Measurements from ENCODE around the gene PSG11.
"Not testable (repeated sequence)": the region's sequence is repeated elsewhere in the genome, so short reads cannot be mapped to it uniquely, and the experiment has no call there.

DNA sequence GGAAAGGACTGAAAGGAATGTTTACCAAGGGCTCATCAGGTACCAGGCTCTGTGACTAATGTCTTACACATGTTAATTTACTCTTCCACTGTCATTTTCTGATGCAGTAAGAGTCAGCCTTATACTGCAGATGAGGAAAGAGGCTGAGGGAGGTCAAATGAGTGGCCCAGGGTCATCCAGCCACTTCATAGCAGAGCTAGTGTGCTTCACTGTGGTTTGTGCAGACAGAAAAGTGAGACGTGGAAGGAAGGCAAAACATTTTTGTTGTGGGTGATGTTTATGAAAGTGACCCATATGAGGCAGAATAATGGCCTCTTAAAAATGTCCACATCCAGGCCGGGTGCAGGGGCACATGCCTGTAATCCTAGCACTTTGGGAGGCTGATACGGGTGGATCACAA is 34.0 kb upstream of the PSG11 start:
- TF ChIP-seq POLR2A (IDR thresholded peaks at IDR 0.05); EP300 (IDR thresholded peaks at IDR 0.05; ENCODE audit: low read depth); CTCF (IDR thresholded peaks at IDR 0.05): not testable (repeated sequence)
